22Rv1 (cell line): ENCODE results near the gene GGT6.

Source experiments
- H3K27ac ChIP-seq: fragments of 450-650 bp; 2 replicates; pipeline ENCODE4 v1.5.1; 2017
- ZFX ChIP-seq: fragments of 450-650 bp; IDR thresholded peaks from 2 replicates; pipeline ENCODE4 v1.6.1; 2017; ENCODE audit warnings: antibody characterized with exemption, borderline replicate concordance
- TF ChIP-seq, protein P1 (sequence below): fragments of 450-650 bp; IDR thresholded peaks from 2 replicates; pipeline ENCODE4 v1.5.1; 2017; ENCODE audit warnings: mild to moderate bottlenecking

Gene GGT6

DNA sequence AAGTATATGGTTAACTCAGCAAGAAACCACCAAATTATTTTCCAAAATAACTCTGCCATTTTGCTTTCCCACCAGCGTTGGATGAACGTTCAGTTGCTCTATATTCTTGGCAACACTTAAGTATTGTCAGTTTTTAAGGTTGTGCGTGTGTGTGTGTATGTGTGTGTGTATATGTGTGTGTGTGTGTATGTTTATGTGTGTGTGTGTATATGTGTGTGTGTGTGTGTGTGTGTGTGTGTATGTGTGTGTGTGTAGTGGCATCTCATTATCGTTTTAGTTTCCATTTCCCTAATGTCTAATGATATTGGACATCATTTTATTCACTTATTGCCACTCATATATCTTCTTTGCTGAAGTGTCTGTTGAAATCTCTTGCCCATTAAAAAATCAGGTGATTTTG lies 12.7 kb upstream of the GGT6 start:
- TF ChIP-seq, protein P1, sequence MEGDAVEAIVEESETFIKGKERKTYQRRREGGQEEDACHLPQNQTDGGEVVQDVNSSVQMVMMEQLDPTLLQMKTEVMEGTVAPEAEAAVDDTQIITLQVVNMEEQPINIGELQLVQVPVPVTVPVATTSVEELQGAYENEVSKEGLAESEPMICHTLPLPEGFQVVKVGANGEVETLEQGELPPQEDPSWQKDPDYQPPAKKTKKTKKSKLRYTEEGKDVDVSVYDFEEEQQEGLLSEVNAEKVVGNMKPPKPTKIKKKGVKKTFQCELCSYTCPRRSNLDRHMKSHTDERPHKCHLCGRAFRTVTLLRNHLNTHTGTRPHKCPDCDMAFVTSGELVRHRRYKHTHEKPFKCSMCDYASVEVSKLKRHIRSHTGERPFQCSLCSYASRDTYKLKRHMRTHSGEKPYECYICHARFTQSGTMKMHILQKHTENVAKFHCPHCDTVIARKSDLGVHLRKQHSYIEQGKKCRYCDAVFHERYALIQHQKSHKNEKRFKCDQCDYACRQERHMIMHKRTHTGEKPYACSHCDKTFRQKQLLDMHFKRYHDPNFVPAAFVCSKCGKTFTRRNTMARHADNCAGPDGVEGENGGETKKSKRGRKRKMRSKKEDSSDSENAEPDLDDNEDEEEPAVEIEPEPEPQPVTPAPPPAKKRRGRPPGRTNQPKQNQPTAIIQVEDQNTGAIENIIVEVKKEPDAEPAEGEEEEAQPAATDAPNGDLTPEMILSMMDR: no peak
- TF ChIP-seq ZFX: no peak
- H3K27ac ChIP-seq: no peak overlapping the region

DNA sequence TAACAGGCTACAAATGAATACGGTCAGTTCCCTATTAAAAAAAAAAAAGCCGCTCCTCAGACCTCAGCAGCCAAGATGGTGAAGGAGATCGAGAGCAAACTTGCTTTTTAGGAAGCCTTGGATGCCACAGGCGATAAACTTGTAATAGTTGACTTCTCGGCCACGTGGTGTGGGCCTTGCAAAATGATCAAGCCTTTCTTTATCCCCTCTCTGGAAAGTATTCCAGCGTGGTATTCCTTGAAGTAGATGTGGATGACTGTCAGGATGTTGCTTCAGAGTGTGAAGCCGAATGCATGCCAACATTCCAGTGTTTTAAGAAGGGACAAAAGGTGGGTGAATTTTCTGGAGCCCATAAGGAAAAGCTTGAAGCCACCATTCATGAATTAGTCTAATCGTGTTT lies 11.8 kb upstream of the GGT6 start:
- no peak for TF ChIP-seq ZFX
- TF ChIP-seq, protein P1: no peak
- H3K27ac ChIP-seq: no peak overlapping the region

DNA sequence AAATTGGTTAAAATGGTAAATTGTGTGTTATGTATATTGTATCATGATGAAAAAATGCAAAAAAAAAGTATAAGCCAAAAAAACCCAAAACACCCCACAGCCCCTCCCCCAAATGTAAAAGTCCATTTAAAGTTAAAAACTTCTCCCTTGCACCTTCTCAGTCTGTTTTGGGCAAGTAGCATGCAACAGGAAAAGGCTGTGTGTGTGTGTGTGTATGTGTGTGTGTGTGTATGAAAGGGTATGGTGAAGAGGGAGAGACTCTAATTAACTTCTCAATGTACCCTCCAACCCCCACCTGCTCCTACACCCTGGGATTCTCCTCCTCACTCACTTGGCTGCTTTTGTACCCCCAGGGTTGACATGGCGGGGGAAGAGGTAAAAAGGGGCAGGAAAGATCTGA lies 9.2 kb upstream of the GGT6 start:
- TF ChIP-seq, protein P1: no peak
- TF ChIP-seq ZFX: no peak
- no peak overlapping the region for H3K27ac ChIP-seq

DNA sequence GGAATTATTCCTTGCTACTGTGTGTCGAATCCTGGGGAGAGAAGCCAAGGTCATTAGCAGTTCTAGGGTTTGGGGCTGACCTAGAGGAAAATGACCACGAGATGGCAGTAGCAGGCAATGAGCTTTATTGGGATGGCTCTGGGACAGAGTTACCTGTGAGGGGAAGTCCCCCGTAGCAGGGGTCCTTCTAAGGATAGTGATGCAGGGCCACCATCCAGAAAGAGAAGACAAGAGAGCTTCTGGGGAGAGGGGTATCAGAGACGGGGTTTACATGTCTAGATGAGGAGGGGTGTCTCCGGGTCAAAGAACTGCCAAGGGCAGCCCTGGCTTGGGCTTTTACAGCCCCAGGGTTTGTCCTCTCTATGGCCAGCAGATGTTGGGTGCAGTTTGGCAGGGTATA lies 6.4 kb upstream of the GGT6 start:
- TF ChIP-seq ZFX: no peak
- TF ChIP-seq, protein P1: peak; percentile 87
- no peak overlapping the region for H3K27ac ChIP-seq

DNA sequence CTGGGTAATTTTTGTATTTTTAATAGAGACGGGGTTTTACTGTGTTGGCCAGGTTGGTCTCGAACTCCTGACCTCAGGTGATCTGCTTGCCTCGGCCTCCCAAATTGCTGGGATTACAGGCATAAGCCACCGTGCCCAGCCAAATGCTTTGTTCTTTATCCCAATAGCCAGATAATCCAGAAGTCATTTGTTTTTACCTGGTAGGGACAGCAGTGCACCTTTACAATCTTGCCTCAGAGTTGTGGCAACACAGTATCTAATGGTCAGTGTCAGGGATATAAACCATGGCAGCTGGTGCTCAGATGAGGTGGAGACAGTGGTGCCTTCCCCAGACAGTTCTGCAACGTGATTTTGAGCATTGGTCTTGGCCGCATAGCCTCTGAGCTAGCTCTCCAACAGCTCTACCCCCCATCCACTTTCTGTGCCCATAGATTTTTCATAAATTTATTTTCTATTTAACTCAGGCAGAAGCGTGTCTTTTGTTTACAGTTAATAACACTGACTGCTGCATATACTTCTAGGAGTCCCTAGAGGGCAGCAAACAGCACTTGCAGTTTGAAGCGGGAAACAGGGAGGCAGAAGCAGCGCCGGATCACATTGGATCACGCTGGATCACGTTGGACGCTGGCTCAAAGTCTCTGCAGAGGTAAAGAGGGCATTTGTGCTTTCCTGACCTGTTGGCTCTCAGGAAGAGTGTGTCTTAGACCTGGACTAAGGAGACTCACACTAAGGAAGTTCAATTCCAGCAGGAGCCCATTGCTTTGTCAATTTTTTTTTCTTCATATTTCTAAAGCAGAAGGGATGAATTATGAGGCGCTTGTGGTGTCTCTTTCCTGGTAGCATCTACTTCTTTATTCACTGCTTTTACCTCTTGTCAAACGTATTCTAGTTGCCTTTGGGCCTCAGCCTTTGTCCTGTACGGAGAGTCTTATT lies 5.1 kb upstream of the GGT6 start:
- H3K27ac ChIP-seq: 0 out of 2 replicates have a peak overlapping the region, but pooled peaks have one; percentile 4
- TF ChIP-seq, protein P1: peak; percentile 96
- no peak for TF ChIP-seq ZFX

DNA sequence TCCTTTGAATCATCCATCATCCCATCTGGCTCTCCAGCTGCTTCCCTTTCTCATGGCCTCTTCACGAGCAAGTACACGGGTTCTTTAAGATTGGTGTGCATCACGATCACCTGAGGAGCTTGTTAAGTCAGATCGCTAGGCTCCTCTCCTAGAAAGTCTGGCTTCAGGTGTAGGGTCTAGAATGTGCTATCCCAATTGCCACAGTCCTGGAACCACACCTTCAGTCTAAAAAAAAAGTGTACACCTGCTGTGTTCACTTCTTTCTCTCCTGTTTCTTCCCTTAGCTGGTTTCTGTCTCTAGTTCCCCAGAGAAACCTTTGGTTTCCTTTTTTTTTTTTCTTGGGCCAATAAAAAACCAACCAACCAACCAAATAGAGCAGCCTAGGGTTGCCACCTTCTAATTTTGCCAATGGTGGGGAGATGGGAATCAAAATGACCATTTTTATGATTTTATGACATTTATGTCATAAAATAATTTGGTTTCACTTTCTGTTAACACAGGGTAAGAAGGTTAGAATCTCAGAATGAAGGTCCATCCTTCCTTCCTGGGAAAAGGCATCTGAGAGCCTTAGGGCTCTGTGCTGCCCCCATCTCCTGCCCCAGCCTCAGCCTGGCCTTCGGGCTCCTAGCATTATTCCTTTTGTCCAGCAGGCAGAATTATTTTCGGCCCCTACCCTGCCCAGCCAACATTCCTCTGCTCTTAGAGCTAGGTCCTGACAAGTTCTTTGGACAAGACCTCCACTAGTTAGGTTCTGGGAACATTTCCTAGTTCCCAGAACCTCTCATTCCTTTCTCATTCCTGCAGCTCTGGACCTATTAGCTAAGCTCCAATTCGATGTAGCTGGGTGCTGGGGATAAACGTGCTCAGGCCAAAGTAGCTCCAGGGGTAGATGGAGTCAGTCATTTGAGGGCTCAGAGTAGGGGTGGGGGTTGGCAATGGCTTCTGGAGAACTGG lies 1.9 kb upstream of the GGT6 start:
- TF ChIP-seq ZFX: no peak
- TF ChIP-seq, protein P1: no peak
- H3K27ac ChIP-seq: no peak overlapping the region

DNA sequence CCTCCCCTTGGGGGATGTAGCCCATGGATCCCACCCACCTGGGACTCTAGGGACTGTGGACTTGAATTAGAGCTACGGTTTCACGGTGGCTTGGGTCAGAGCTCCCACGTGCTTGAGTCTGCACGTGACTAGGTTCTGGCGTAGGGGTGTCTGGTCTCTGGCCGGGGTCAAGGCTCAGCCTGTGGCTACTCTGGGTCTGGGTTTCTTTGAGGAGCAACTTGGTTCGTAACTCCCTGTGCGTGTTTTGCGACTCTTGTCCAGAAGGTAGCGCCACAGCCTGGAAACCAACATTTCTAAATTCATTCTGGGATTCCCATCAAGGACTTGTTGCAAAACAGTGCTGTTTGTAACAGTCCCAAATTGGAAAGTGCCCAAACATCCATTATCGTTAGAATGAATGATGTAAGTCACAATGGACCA lies 470 bp upstream of the GGT6 start:
- TF ChIP-seq, protein P1: 0 out of 2 replicates have a peak, but pooled peaks have one; percentile 9
- no peak for TF ChIP-seq ZFX
- H3K27ac ChIP-seq: no peak overlapping the region
